A549 (cell line): ENCODE measurements around the gene DELE1.

Source experiments
- EP300 ChIP-seq, 2 experiments: fragments of >200 bp; sonication (Bioruptor Twin); formaldehyde crosslinking; IDR thresholded peaks; 2 replicates in 1 of 2; 3 replicates in 1 of 2; pipeline ENCODE4 v1.6.1; 2016 to 2017
- JUN ChIP-seq, 2 experiments: fragments of >200 bp; sonication (Bioruptor Twin); formaldehyde crosslinking; IDR thresholded peaks; 2 replicates in 1 of 2; 3 replicates in 1 of 2; pipeline ENCODE4 v1.6.1; 2016 to 2017
- MAFK ChIP-seq: fragments of 450-650 bp; IDR thresholded peaks from 2 replicates; pipeline ENCODE4 v1.6.1; 2014; ENCODE audit not compliant: partially characterized antibody
- MYC ChIP-seq: IDR thresholded peaks from 2 replicates; pipeline ENCODE4 v1.6.1; 2012; ENCODE audit warnings: mild to moderate bottlenecking, inconsistent platforms, low read length, improper control_type of control experiment, borderline replicate concordance
- POLR2A ChIP-seq: IDR thresholded peaks from 2 replicates; pipeline ENCODE4 v1.6.1; 2012; ENCODE audit warnings: mild to moderate bottlenecking, low read length
- RCOR1 ChIP-seq: fragments of 150-350 bp; IDR thresholded peaks from 2 replicates; pipeline ENCODE4 v1.6.1; 2014; ENCODE audit warnings: antibody characterized with exemption, low read length, low read depth
- TF ChIP-seq, protein P1 (sequence below): fragments of >200 bp; sonication (Bioruptor Twin); formaldehyde crosslinking; IDR thresholded peaks from 3 replicates; pipeline ENCODE4 v1.5.1; 2016

DNA sequence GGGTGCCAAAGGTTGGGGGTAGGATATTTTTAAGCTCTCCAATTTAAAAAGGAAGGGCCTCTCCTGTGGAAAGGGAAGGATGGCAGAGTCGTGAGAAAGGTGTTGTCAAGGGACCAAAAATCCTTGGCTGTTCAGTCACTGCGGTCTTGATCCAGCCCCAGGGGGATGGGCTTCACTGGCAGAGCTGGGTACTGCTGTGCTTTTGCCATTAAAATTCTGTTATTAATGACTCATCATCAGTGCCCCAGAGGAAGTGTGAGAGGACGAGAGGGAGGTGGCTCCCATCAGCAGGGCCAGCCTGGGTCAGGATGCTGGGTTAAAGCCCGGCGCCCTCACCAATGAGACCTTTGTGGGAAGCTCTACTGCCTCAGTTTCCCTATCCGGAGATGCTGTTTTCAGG is 17.6 kb downstream of the DELE1 start:
- TF ChIP-seq MYC, result no peak
- no peak for TF ChIP-seq EP300 (IDR thresholded peaks at IDR 0.05)
- no peak for TF ChIP-seq POLR2A
- TF ChIP-seq, protein P1, sequence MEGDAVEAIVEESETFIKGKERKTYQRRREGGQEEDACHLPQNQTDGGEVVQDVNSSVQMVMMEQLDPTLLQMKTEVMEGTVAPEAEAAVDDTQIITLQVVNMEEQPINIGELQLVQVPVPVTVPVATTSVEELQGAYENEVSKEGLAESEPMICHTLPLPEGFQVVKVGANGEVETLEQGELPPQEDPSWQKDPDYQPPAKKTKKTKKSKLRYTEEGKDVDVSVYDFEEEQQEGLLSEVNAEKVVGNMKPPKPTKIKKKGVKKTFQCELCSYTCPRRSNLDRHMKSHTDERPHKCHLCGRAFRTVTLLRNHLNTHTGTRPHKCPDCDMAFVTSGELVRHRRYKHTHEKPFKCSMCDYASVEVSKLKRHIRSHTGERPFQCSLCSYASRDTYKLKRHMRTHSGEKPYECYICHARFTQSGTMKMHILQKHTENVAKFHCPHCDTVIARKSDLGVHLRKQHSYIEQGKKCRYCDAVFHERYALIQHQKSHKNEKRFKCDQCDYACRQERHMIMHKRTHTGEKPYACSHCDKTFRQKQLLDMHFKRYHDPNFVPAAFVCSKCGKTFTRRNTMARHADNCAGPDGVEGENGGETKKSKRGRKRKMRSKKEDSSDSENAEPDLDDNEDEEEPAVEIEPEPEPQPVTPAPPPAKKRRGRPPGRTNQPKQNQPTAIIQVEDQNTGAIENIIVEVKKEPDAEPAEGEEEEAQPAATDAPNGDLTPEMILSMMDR, result no peak
- no peak for TF ChIP-seq JUN (IDR thresholded peaks at IDR 0.05)
- TF ChIP-seq MAFK, result no peak
- TF ChIP-seq RCOR1, result no peak
